PFSK-1 (cell line): Measurements from ENCODE around the gene TRPM2.

Experiments
- FOXP2 ChIP-seq: optimal IDR thresholded peaks from 2 replicates; pipeline ENCODE3; 2011; ENCODE audit warnings: borderline replicate concordance, control low read depth, inconsistent platforms; ENCODE audit not compliant: insufficient read depth; ENCODE audit errors: extremely low read length, extremely low read depth
- POLR2AphosphoS5 ChIP-seq: IDR thresholded peaks from 2 replicates; pipeline ENCODE4 v1.6.1; 2012; ENCODE audit warnings: low read depth, mild to moderate bottlenecking, control low read depth, low read length, moderate library complexity
- SIN3A ChIP-seq: IDR thresholded peaks from 2 replicates; pipeline ENCODE4 v1.6.1; 2012; ENCODE audit warnings: mild to moderate bottlenecking, low read length, moderate library complexity, borderline replicate concordance; ENCODE audit not compliant: insufficient read depth
- TAF1 ChIP-seq: IDR thresholded peaks from 2 replicates; pipeline ENCODE4 v1.6.1; 2012; ENCODE audit warnings: low read length, control low read depth, borderline replicate concordance; ENCODE audit not compliant: insufficient read depth
- TF ChIP-seq, protein P1 (sequence below), 2 experiments: IDR thresholded peaks; 2 replicates each; pipeline versions ENCODE4 v1.6.1 to v1.8.0; 2011 to 2012; ENCODE audit warnings: low read depth in 2 of 2, low read length in 2 of 2, control low read depth in 1 of 2, inconsistent platforms in 1 of 2, mild to moderate bottlenecking in 1 of 2, moderate library complexity in 1 of 2; ENCODE audit not compliant: insufficient read depth in 1 of 2

The TRPM2 gene

DNA sequence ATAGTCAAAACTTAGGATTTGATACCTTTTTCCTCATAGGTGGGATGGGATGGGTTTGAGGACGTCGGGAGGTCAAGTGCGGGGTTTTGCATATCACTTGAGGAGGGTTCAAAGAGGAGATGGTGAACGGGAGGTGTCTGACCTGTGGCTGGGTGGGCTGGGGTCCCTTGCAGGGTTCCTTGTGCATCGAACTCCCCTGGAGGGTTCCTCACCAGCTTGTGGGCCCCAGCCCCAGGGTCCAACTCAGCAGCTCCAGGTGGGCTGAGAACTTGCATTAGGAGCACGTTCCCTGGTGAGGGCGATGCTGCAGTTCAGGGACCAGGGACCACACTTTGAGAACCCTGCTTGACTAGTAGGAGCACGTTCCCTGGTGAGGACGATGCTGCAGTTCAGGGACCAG lies 23.2 kb downstream of the TRPM2 start:
- TF ChIP-seq POLR2AphosphoS5 = no peak
- no peak for TF ChIP-seq SIN3A
- no peak for TF ChIP-seq FOXP2
- no peak for TF ChIP-seq TAF1
- TF ChIP-seq, protein P1, sequence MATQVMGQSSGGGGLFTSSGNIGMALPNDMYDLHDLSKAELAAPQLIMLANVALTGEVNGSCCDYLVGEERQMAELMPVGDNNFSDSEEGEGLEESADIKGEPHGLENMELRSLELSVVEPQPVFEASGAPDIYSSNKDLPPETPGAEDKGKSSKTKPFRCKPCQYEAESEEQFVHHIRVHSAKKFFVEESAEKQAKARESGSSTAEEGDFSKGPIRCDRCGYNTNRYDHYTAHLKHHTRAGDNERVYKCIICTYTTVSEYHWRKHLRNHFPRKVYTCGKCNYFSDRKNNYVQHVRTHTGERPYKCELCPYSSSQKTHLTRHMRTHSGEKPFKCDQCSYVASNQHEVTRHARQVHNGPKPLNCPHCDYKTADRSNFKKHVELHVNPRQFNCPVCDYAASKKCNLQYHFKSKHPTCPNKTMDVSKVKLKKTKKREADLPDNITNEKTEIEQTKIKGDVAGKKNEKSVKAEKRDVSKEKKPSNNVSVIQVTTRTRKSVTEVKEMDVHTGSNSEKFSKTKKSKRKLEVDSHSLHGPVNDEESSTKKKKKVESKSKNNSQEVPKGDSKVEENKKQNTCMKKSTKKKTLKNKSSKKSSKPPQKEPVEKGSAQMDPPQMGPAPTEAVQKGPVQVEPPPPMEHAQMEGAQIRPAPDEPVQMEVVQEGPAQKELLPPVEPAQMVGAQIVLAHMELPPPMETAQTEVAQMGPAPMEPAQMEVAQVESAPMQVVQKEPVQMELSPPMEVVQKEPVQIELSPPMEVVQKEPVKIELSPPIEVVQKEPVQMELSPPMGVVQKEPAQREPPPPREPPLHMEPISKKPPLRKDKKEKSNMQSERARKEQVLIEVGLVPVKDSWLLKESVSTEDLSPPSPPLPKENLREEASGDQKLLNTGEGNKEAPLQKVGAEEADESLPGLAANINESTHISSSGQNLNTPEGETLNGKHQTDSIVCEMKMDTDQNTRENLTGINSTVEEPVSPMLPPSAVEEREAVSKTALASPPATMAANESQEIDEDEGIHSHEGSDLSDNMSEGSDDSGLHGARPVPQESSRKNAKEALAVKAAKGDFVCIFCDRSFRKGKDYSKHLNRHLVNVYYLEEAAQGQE (IDR thresholded peaks at IDR 0.05; ENCODE audit: insufficient read depth in 1 of 2, low read depth in 2 of 2, low read length in 2 of 2) = no peak

DNA sequence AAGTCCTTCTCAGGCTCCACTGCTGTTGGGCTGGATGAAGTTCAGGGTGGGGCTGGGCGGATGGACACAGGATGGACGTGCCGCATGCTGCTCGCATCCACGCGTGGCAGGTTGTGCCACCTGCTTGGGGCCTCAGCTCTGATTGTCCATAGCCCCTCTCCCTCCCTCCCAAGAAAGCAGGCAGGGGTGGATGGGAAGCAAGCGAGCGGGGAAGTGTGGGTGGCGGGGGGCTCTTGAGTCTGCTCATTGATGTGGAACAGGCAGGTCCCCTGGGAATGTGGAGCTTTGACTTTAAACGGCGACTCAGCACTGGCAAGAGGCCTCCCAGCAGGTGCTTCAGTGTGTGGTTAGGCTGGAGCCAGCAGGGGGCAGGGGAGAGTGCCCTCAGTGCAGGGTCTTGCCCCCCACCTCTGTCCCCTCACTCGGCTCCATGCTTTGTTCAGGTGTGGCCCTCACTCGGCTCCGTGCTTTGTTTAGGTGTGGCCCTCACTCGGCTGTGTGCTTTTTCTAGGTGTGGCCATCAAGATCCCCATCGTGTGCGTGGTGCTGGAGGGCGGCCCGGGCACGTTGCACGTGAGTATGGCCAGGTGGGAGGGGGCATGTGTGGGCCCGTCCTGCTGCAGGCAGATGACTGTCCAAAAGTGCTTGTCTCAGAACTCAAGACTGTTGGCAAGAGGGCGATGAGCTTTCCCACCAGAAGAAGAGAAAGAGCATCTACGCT lies 23.9 kb downstream of the TRPM2 start:
- TF ChIP-seq POLR2AphosphoS5 = no peak
- TF ChIP-seq SIN3A = no peak
- no peak for TF ChIP-seq FOXP2
- TF ChIP-seq TAF1 = no peak
- TF ChIP-seq, protein P1 (IDR thresholded peaks at IDR 0.05; ENCODE audit: insufficient read depth in 1 of 2, low read depth in 2 of 2, low read length in 2 of 2) = no peak

DNA sequence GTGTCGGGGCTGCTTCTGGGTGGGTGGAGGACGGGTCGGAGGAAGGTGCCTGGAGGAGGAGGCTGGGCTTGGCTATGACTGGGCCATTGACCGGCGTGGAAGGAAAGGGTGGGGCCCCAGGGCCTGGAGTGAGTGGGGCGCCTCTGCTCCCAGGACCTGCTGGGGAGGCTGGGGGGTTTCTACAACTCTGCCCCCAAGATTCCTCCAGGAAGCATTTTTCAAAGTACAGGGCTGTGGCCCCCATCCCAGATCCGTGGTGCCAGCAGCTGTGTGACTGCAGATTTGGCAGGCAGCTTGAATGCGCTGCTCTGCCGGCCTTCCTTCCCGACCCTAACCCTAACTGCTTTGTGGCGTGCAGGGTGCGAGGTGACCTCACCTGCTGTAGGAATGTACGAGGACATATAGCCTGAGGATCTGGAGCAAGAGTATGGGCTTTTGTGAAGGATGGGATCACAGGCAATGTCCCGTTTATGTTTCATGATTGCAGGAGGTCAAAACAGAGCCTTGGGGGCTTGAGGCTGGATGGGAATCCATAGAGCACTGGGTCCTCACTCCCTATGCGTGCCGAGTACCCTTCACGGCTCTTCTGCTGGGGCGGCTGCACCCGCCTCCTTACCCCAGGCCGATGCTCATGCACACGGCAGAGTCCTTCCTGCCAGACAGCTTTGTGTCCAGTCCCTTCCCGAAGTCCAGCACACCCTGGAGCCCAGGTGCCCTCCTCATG lies 24.7 kb downstream of the TRPM2 start:
- TF ChIP-seq SIN3A (no peak), FOXP2 (no peak), TAF1 (no peak), POLR2AphosphoS5 (no peak)
- TF ChIP-seq, protein P1 (IDR thresholded peaks at IDR 0.05; ENCODE audit: insufficient read depth in 1 of 2, low read depth in 2 of 2, low read length in 2 of 2) = no peak

DNA sequence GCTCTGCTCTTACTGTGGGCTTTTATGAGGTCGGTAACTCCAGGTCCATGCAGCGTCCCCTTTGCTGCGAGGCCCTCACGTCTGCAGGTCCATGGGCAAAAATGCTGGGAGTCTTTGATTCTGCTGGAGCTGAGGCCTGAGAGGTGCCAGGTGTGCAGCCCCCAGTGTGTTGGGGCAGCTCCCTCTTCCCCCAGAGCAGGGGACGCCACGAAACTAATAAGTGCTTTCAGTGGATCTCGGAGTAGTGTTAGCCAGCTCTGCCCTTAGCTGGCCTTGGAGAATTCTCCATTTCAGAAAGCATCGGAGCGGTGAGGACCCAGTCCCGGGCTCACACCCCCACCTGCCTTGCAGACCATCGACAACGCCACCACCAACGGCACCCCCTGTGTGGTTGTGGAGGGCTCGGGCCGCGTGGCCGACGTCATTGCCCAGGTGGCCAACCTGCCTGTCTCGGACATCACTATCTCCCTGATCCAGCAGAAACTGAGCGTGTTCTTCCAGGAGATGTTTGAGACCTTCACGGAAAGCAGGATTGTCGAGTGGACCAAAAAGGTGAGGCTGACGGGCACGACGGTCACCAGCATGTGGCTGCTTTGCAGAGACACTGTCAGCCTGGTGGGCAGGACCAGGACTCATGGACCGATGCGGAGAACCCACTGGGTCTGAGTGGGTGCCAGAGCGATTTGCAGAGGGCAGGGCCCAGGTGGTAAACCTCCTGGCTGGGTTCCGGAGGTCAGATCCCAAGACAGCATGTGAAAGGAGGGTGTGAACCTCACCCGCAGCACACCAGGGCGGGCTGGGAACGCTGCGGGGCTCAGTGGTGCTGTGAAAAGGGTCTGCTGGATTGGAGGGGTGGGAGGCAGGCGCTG lies 25.5 kb downstream of the TRPM2 start:
- TF ChIP-seq TAF1 (no peak), POLR2AphosphoS5 (no peak), FOXP2 (no peak), SIN3A (no peak)
- TF ChIP-seq, protein P1 (IDR thresholded peaks at IDR 0.05; ENCODE audit: insufficient read depth in 1 of 2, low read depth in 2 of 2, low read length in 2 of 2) = no peak
